Measurements from ENCODE around the gene TANGO2.
"Not testable (repeated sequence)": the region's sequence is repeated elsewhere in the genome, so short reads cannot be mapped to it uniquely, and the experiment has no call there.

Gene TANGO2

GRCh38 chr22:20063271-20064139 lies 42.6 kb downstream of the TANGO2 start:
- H3K4me3 Mint-ChIP-seq, result no peak overlapping the region
- H3K27ac Mint-ChIP-seq, result no peak overlapping the region
- H3K9me3 Mint-ChIP-seq, result no peaks in the 10 kb centered on the region

GRCh38 chr22:20064140-20064480 lies 43.2 kb downstream of the TANGO2 start:
- Mint-ChIP-seq H3K4me1 (peaks cover 4% of the 10 kb centered on the region), H3K27me3 (ENCODE audit: low read depth) (no peaks in the 10 kb centered on the region), H3K27ac (no peak overlapping the region), H3K9me3 (no peaks in the 10 kb centered on the region), H3K4me3 (no peak overlapping the region), H3K36me3 (ENCODE audit: low read depth) (no peaks in the 10 kb centered on the region)
- TF ChIP-seq CTCF (IDR thresholded peaks at IDR 0.05; ENCODE audit: unreplicated experiment in 3 of 3), result no peak

More at GRCh38 chr22:20063271-20064139, 42.6 kb downstream of the TANGO2 start:
- Mint-ChIP-seq H3K36me3 (ENCODE audit: low read depth) (no peaks in the 10 kb centered on the region), H3K27me3 (ENCODE audit: low read depth) (no peaks in the 10 kb centered on the region), H3K4me1 (peaks cover 10% of the 10 kb centered on the region)
- TF ChIP-seq CTCF (IDR thresholded peaks at IDR 0.05; ENCODE audit: unreplicated experiment in 3 of 3), result no peak

- no peaks in the 10 kb centered on the region for H3K36me3 Mint-ChIP-seq (ENCODE audit: low read depth)
- no peaks in the 10 kb centered on the region for H3K4me1 Mint-ChIP-seq
- H3K27ac Mint-ChIP-seq, result no peak overlapping the region
- H3K9me3 Mint-ChIP-seq, result no peaks in the 10 kb centered on the region
- no peak overlapping the region for H3K4me3 Mint-ChIP-seq
- no peaks in the 10 kb centered on the region for H3K27me3 Mint-ChIP-seq (ENCODE audit: low read depth)
- TF ChIP-seq CTCF (IDR thresholded peaks at IDR 0.05; ENCODE audit: unreplicated experiment in 3 of 3), result no peak
These were observed 43.8 kb downstream of the TANGO2 start for GRCh38 chr22:20064545-20065262.

- Mint-ChIP-seq H3K4me1 (no peaks in the 10 kb centered on the region), H3K4me3 (no peak overlapping the region), H3K27ac (no peak overlapping the region), H3K27me3 (ENCODE audit: low read depth) (no peaks in the 10 kb centered on the region), H3K9me3 (no peaks in the 10 kb centered on the region), H3K36me3 (ENCODE audit: low read depth) (no peaks in the 10 kb centered on the region)
- no peak for TF ChIP-seq CTCF (IDR thresholded peaks at IDR 0.05; ENCODE audit: unreplicated experiment in 3 of 3)
These were observed 45.1 kb downstream of the TANGO2 start for GRCh38 chr22:20065896-20066616.

GRCh38 chr22:20066617-20067383 lies 45.9 kb downstream of the TANGO2 start:
- Mint-ChIP-seq H3K27ac (no peak overlapping the region), H3K36me3 (ENCODE audit: low read depth) (no peaks in the 10 kb centered on the region), H3K9me3 (no peaks in the 10 kb centered on the region), H3K4me1 (no peaks in the 10 kb centered on the region), H3K4me3 (no peak overlapping the region), H3K27me3 (ENCODE audit: low read depth) (no peaks in the 10 kb centered on the region)
- TF ChIP-seq CTCF (IDR thresholded peaks at IDR 0.05; ENCODE audit: unreplicated experiment in 3 of 3), result no peak

GRCh38 chr22:20067384-20067682 lies 46.4 kb downstream of the TANGO2 start:
- not testable (repeated sequence) for H3K9me3 Mint-ChIP-seq; H3K27me3 Mint-ChIP-seq (ENCODE audit: low read depth); H3K4me1 Mint-ChIP-seq; H3K4me3 Mint-ChIP-seq; H3K36me3 Mint-ChIP-seq (ENCODE audit: low read depth); H3K27ac Mint-ChIP-seq
